ENCODE results near the gene S100A3.

- TF ChIP-seq CTCF (IDR thresholded peaks at IDR 0.05; ENCODE audit: borderline replicate concordance, extremely low read depth, low read length, poor library complexity, severe bottlenecking) (no peak), EZH2 (IDR thresholded peaks at IDR 0.05; ENCODE audit: borderline replicate concordance, low read depth, low read length, severe bottlenecking) (no peak)
These were observed 3.7 kb downstream of the S100A3 start, which contains the start of gene S100A4 for GRCh38 chr1:153545067-153546055.

All from DND-41 (cell line).